ENCODE data around the gene WWTR1.

DNA sequence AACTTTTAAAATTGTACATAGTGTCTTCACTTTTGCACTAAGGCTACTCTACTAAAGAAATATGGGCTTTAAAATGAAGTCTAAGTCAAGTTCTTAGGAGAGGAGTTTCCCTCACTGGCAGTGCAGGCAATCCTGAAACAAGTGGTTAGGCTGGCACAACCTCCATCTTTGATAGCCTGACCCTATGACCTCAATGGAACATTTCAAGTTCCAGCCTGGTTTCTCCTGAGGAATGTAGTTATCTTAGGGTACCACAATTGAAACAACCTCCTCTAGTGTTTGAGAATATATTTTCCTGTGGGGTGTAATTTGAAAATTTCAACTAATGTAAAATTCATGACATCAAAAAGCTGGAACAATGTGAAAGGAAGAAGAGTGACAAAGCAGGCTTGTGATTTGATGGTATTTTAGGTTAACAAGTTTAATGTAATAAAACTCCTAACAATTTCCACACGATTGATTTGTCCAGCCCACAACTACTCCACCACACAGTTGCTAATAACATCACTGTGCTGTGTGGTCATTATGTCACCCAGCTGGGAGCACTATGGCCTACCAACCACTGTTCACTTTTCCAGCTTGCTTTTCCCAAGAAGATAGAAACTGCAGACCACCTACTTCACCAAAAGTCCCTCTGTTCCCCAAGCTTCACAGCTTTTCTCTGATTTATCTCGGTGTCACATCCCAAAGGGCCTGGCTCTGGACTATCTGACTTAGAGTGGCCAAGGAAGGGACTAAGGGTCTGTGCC is 1.8 kb downstream of the WWTR1 start:
- TF ChIP-seq, protein P1, sequence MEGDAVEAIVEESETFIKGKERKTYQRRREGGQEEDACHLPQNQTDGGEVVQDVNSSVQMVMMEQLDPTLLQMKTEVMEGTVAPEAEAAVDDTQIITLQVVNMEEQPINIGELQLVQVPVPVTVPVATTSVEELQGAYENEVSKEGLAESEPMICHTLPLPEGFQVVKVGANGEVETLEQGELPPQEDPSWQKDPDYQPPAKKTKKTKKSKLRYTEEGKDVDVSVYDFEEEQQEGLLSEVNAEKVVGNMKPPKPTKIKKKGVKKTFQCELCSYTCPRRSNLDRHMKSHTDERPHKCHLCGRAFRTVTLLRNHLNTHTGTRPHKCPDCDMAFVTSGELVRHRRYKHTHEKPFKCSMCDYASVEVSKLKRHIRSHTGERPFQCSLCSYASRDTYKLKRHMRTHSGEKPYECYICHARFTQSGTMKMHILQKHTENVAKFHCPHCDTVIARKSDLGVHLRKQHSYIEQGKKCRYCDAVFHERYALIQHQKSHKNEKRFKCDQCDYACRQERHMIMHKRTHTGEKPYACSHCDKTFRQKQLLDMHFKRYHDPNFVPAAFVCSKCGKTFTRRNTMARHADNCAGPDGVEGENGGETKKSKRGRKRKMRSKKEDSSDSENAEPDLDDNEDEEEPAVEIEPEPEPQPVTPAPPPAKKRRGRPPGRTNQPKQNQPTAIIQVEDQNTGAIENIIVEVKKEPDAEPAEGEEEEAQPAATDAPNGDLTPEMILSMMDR (IDR thresholded peaks at IDR 0.05 in 4 of 5, conservative IDR thresholded peaks at IDR 0.05 in 1 of 5), result no peak
- TF ChIP-seq POLR2A (IDR thresholded peaks at IDR 0.05), result no peak
